Measurements from ENCODE around the gene PKDCC. TPM values are rescaled to one million over a fixed set of nuclear protein-coding genes. Genes with fewer than 3 reads are reported as not detected.
A peak's percentile ranks its signal among the peaks of the same experiment; 100 is the strongest.

Gene PKDCC
- total RNA-seq, 2 donors from 2014 or later = 25.7 to 93.9 TPM

- H3K9me3 ChIP-seq = no peaks in the 10 kb centered on the region
- no peak for DNase-seq
- H3K36me3 ChIP-seq (replicated peaks in 1 of 2; ENCODE audit: insufficient read depth in 1 of 2, low read depth in 2 of 2) = no peaks in the 10 kb centered on the region
- H3K27ac ChIP-seq = peak overlapping the region in 3 of 4 donors; percentile 15 to 72 (median 63)
- H3K27me3 ChIP-seq = no peaks in the 10 kb centered on the region
- TF ChIP-seq POLR2A (IDR thresholded peaks at IDR 0.05) = no peak
- TF ChIP-seq CTCF (IDR thresholded peaks at IDR 0.05) = no peak
- H3K4me3 ChIP-seq = no peak overlapping the region
- intact Hi-C loops (cut with DNase I) = no loop called here
- no peak for ATAC-seq
- 70 to 84% methylated on average over 9 to 11 of the region's 11 CpGs for WGBS, 2 donors
- H3K4me1 ChIP-seq = peaks cover 76% of the 10 kb centered on the region
Observed at GRCh38 chr2:42051543-42052235, 3.9 kb downstream of the PKDCC start.

GRCh38 chr2:42052702-42053481 lies 5.1 kb downstream of the PKDCC start:
- DNase-seq (no peak), ATAC-seq (no peak)
- WGBS, 2 donors = 75 to 81% methylated on average over 14 of the region's 14 CpGs
- H3K27me3 ChIP-seq = no peaks in the 10 kb centered on the region
- no peaks in the 10 kb centered on the region for H3K9me3 ChIP-seq
- TF ChIP-seq CTCF (IDR thresholded peaks at IDR 0.05) = no peak
- intact Hi-C loops (cut with DNase I) = no loop called here
- peaks cover 78% of the 10 kb centered on the region for H3K4me1 ChIP-seq
- no peak overlapping the region for H3K4me3 ChIP-seq
- H3K27ac ChIP-seq = peak overlapping the region in 3 of 4 donors; percentile 35 to 76 (median 42)
- peaks cover 0 to 5% of the 10 kb centered on the region in 2 donors for H3K36me3 ChIP-seq (replicated peaks in 1 of 2; ENCODE audit: insufficient read depth in 1 of 2, low read depth in 2 of 2)

GRCh38 chr2:42053482-42053790 lies 5.6 kb downstream of the PKDCC start:
- DNase-seq (no peak), ATAC-seq (no peak)
- Histone ChIP-seq H3K27me3 (no peaks in the 10 kb centered on the region), H3K4me1 (peaks cover 78% of the 10 kb centered on the region), H3K4me3 (no peak overlapping the region), H3K9me3 (no peaks in the 10 kb centered on the region), H3K27ac (peak overlapping the region; percentile 15 to 76 (median 38)), H3K36me3 (replicated peaks in 1 of 2; ENCODE audit: insufficient read depth in 1 of 2, low read depth in 2 of 2) (peaks cover 0 to 5% of the 10 kb centered on the region in 2 donors)
- WGBS, 2 donors = 81 to 89% methylated on average over 6 of the region's 6 CpGs
- no peak for TF ChIP-seq CTCF (IDR thresholded peaks at IDR 0.05)
- no peak for TF ChIP-seq POLR2A (IDR thresholded peaks at IDR 0.05)
- intact Hi-C loops (cut with DNase I) = no loop called here

- Histone ChIP-seq H3K27me3 (no peaks in the 10 kb centered on the region), H3K27ac (peak overlapping the region; percentile 15 to 76 (median 72)), H3K4me3 (no peak overlapping the region), H3K36me3 (replicated peaks in 1 of 2; ENCODE audit: insufficient read depth in 1 of 2, low read depth in 2 of 2) (peaks cover 0 to 5% of the 10 kb centered on the region in 2 donors), H3K4me1 (peaks cover 71% of the 10 kb centered on the region), H3K9me3 (no peaks in the 10 kb centered on the region)
- intact Hi-C loops (cut with DNase I) = no loop called here
- WGBS, 2 donors = 79 to 83% methylated on average over 18 to 24 of the region's 24 CpGs
- TF ChIP-seq CTCF (IDR thresholded peaks at IDR 0.05) (no peak), POLR2A (IDR thresholded peaks at IDR 0.05) (no peak)
- ATAC-seq = no peak
- DNase-seq = no peak
Observed at GRCh38 chr2:42053791-42054701, 6.2 kb downstream of the PKDCC start.

Measured in body of pancreas (tissue), 4 donors.